Amniotic epithelial cell (primary cell): ENCODE measurements around the gene NTN3.
A peak's percentile ranks its signal among the peaks of the same experiment; 100 is the strongest.
"Not testable (repeated sequence)": the region's sequence is repeated elsewhere in the genome, so short reads cannot be mapped to it uniquely, and the experiment has no call there.

Experiments
- DNase-seq: peaks from one replicate; pipeline ENCODE4 v3.0.0-alpha.2; 2010; ENCODE audit warnings: low read depth

The NTN3 gene

DNA sequence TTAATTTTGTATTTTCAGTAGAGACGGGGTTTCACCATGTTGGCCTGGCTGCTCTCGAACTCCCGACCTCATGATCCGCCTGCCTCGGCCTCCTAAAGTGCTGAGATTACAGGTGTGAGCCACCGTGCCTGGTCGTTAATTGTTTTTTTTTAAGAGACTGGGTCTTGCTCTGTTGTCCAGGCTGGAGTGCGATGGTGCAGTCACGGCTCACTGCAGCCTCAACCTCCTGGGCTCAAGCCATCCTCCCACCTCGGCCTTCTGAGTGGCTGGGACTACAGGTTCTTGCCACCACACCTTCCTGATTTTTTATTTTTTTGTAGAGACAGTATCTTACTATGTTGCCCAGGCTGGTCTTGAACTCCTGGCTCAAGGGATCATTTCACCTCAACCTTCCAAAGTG, 8.9 kb downstream of the NTN3 start:
- DNase-seq, result not testable (repeated sequence)

DNA sequence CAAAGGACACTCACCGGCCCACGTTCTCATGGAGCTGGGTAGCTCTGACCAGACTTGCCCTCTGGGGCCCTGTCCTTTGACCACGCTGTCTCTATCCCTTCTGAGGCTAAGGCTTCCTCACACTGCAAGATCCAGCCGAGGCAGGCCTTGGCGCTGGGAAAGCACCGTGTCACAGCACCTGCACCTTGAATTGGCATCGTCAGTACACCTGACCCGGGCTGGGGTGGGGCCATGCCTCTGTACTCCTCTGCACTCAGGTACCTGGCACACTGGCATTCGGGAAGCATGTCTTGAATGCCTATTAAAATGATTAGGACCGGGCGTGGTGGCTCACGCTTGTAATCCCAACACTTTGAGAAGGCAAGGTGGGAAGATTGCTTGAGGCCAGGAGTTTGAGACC, 9.9 kb downstream of the NTN3 start:
- DNase-seq, result no peak

GRCh38 chr16:2481676-2482075, 10.6 kb downstream of the NTN3 start:
- DNase-seq, result no peak

DNA sequence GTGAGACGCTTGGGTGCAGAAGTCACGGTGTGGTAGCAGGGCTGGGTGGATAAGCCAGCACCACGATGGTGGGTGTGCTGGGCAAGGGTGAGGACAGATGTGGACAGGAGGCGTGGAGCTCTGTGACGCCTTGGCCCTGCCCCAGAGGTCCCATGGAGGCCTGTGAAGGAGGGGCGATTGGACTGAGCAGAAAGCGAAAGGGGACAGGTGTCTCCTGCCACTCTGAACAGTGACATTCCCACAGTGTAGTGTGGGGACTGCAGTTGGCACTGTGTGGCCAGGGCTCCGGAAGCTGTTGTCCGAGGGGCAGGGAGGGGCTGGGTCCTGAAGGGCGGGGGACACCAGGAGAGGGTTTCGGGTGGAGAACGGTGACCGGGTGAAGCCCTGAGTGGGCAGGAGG, 11.2 kb downstream of the NTN3 start:
- DNase-seq, result no peak

GRCh38 chr16:2482708-2483534, 11.8 kb downstream of the NTN3 start:
- DNase-seq, result no peak

- no peak for DNase-seq
These were observed 13.1 kb downstream of the NTN3 start for GRCh38 chr16:2483939-2484897.

DNA sequence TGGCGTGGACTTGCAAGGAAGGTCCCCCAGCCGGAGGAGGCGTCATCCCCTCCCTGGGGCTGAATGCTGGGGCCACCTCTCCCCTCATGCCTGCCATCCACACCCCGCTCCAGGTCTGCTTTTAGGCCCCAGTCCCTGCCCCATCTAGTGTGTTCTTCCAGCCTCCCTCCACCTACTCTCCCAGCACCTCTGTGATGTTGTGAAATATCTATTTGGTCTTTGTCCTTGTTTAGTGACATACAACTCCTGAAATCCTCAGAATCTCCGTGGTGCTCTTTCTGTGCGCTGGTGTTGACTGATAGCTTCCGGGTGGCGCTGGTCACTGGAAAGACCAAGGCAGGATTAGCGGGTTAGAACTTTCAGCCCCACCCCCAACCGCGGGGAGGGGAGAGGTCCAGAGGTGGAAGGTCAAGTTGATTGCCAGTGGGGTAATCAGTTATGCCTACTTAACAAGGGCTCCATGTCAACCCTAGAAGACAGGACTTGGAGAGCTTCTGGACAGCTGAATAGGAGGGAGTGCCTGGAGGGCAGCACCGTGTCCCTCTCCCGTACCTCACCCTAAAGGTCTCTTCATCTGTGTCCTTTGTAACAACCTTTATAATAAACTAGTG, 13.9 kb downstream of the NTN3 start:
- no peak for DNase-seq

DNA sequence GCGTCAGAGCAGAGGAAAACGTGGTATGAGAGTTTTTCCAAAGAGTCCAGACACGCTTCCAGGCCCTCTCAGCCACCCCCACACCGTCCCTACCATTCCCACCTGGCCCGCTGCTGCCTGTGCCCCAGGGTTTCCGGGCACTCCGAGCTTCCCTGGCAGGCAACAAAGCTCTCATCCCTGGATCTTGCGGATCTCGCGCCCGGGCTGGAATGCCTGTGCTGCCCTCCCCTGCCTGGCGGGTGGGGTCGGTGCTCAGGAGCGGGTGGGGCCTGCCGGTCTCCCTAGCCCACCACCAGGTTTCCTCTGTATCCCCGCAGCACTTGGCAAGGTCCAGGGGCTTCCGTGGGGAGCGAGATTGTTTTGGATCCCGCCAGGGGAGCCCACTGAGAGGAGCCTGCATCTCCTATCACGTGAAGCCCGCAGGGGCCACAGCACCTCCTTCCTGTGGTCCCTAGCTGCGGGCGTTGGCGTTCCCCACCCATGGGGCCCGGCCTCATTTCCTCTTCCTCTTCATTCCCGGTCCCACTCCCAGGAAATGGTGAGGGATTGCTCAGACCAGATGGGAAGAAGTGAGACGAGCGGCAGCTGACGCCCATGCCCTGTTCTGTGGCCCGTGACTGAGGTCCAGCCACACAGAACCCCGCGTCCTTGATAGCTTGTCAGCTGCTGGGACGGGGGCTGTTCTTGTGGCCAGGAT, 14.9 kb downstream of the NTN3 start:
- no peak for DNase-seq

- DNase-seq, result peak; percentile 34
These were observed 15.8 kb downstream of the NTN3 start for GRCh38 chr16:2486645-2487516.

DNA sequence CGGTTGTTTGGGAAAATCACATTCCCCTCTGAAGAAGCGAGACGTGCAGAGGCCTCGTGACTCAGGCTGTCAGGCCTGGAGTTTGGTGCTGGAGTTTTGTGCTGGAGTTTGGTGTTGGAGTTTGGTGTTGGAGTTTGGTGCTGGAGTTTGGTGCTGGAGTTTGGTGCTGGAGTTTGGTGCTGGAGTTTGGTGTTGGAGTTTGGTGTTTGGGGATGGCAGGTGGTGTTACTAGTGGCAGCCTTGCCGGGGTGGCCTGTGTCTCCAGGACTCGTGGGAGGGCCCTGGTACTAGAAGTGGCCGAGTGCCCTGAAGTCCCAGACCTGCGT, 16.4 kb downstream of the NTN3 start:
- no peak for DNase-seq

DNA sequence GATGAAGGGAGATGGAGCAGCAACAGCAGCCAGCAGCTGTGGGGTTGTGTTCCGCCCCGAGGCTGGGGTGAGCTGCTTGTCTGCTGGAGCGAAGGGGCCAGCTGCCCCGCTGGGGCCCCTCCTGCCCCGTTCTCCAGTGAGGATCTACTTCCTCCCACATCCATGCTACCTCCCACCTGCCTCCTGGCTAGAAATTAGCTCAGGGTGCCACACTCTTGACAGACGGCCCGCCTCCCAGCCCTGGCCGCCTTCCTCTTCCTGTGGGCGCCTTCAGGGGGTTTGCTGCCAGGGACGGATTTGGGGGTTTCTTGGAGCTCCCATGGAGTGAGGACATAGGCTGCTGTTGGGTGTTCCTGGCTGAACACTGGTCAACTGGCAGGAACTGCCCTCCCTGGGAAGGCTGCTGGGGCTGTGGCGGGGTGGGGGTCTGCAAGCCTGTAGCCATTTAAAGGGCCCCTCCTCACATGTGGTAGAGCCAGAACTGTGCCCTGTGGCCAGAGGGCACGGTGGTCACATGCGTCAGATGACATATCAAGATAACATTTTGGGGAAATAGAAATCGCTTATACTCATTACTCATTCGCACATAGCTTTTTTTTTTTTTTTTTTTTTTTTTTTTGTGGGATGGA, 16.9 kb downstream of the NTN3 start:
- DNase-seq, result no peak

GRCh38 chr16:2489581-2489980, 18.5 kb downstream of the NTN3 start:
- DNase-seq, result no peak

GRCh38 chr16:2490190-2491105, 19.4 kb downstream of the NTN3 start:
- DNase-seq, result no peak

- DNase-seq, result no peak
These were observed 21.2 kb downstream of the NTN3 start for GRCh38 chr16:2492292-2492691.

DNA sequence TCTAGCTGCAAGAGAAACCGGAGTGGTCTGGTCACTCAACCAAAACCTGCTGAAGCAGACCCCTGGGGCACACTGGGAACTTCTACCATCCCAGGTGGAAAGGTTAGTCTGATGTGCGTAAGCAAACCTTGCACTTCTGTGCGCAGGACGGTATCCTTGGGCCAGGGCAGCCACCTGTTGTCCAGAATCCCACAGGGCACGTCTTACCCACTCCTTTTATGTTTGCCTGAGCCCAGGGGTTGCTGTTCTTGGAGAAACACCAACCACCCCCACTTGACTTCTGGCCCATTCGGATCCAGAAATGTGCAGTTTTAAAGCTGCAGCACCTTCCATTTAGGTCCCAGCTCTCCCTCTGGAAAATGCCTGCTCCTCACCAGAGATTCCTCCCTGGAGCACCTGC, 22.5 kb downstream of the NTN3 start:
- no peak for DNase-seq

GRCh38 chr16:2494616-2495015, 23.5 kb downstream of the NTN3 start:
- DNase-seq, result no peak

GRCh38 chr16:2495041-2495440, 23.9 kb downstream of the NTN3 start:
- no peak for DNase-seq

- DNase-seq, result no peak
These were observed 25.4 kb downstream of the NTN3 start for GRCh38 chr16:2496223-2497115.
